Keratinocyte (primary cell): Measurements from ENCODE around the gene NTSR2. TPM values are rescaled to one million over a fixed set of nuclear protein-coding genes. Genes with fewer than 3 reads are reported as not detected.

ENCODE experiments used
- DNase-seq: peaks from one replicate; pipeline ENCODE4 v3.0.0-alpha.2; 2011; ENCODE audit warnings: low read depth, missing footprints, low spot score
- FAIRE-seq: peaks from 2 replicates; lab custom pipeline; 2011; peaks lifted over from hg19 to GRCh38; lab: Jason Lieb, UNC
- H2AFZ ChIP-seq: 2 replicates; pipeline ENCODE4 v1.6.0; 2012; ENCODE audit warnings: low read length, control low read depth, inconsistent platforms; ENCODE audit not compliant: control insufficient read depth
- H3K27ac ChIP-seq: 2 replicates; pipeline ENCODE4 v1.5.1; 2011; ENCODE audit warnings: low read length; ENCODE audit not compliant: control insufficient read depth, insufficient read depth
- H3K27me3 ChIP-seq: 3 replicates; pipeline ENCODE4 v1.6.0; 2011; ENCODE audit warnings: low read length; ENCODE audit not compliant: control insufficient read depth, insufficient read depth; ENCODE audit errors: extremely low read depth
- H3K36me3 ChIP-seq, 2 experiments: 2 replicates in 1 of 2; 3 replicates in 1 of 2; pipeline ENCODE4 v1.5.1; 2011; ENCODE audit warnings: low read length in 2 of 2, mild to moderate bottlenecking in 1 of 2; ENCODE audit not compliant: control insufficient read depth in 2 of 2, insufficient read depth in 2 of 2; ENCODE audit errors: extremely low read depth in 1 of 2
- H3K4me1 ChIP-seq: 3 replicates; pipeline ENCODE4 v1.5.1; 2011; ENCODE audit warnings: low read length; ENCODE audit not compliant: control insufficient read depth, insufficient read depth; ENCODE audit errors: extremely low read depth
- H3K4me2 ChIP-seq: 3 replicates; pipeline ENCODE4 v1.6.0; 2011; ENCODE audit warnings: low read depth, low read length; ENCODE audit not compliant: control insufficient read depth, insufficient read depth; ENCODE audit errors: extremely low read depth
- H3K4me3 ChIP-seq, 3 experiments: fragments of 200-600 bp in 1 of 3; sonication (generic) in 1 of 3; 2 replicates in 2 of 3; 3 replicates in 1 of 3; pipeline ENCODE4 v1.5.1; 2011 to 2016; ENCODE audit warnings: low read length in 3 of 3, mild to moderate bottlenecking in 3 of 3, control low read depth in 2 of 3, inconsistent platforms in 1 of 3, low read depth in 1 of 3, mixed read lengths in 1 of 3, mixed run types in 1 of 3, moderate library complexity in 1 of 3; ENCODE audit not compliant: control insufficient read depth in 2 of 3, insufficient read depth in 2 of 3; ENCODE audit errors: extremely low read depth in 1 of 3
- H3K79me2 ChIP-seq: 2 replicates; pipeline ENCODE4 v1.6.0; 2012; ENCODE audit warnings: low read length; ENCODE audit not compliant: control insufficient read depth, insufficient read depth
- H3K9ac ChIP-seq: 3 replicates; pipeline ENCODE4 v1.6.0; 2011; ENCODE audit warnings: low read length; ENCODE audit not compliant: control insufficient read depth, insufficient read depth; ENCODE audit errors: extremely low read depth
- H3K9me1 ChIP-seq: 3 replicates; pipeline ENCODE4 v1.6.0; 2011; ENCODE audit warnings: low read length; ENCODE audit not compliant: control insufficient read depth, insufficient read depth; ENCODE audit errors: extremely low read depth
- H3K9me3 ChIP-seq: 2 replicates; pipeline ENCODE4 v1.5.1; 2012; ENCODE audit warnings: low read depth, low read length; ENCODE audit not compliant: control insufficient read depth
- H4K20me1 ChIP-seq: 3 replicates; pipeline ENCODE4 v1.6.0; 2011; ENCODE audit warnings: low read length; ENCODE audit not compliant: control insufficient read depth, insufficient read depth; ENCODE audit errors: extremely low read depth
- CTCF ChIP-seq, 3 experiments: IDR thresholded peaks in 1 of 3; conservative IDR thresholded peaks in 1 of 3; optimal IDR thresholded peaks in 1 of 3; 2 replicates in 2 of 3; 3 replicates in 1 of 3; pipeline versions ENCODE3 to v1.5.1; 2011; ENCODE audit warnings: low read length in 3 of 3, mild to moderate bottlenecking in 3 of 3, moderate library complexity in 2 of 3, control low read depth in 1 of 3, inconsistent platforms in 1 of 3; ENCODE audit not compliant: insufficient read depth in 2 of 3; ENCODE audit errors: extremely low read depth in 1 of 3
- EZH2 ChIP-seq: IDR thresholded peaks from one replicate; pipeline ENCODE4 v1.6.1; 2012; ENCODE audit warnings: inconsistent platforms, mild to moderate bottlenecking, low read length, moderate library complexity
- dilution Hi-C: fragments of 300-500 bp; cut with MboI; formaldehyde crosslinking; loops from one replicate; pipeline ENCODE4 v1.7.0; 2020; ENCODE audit warnings: low sequenced_read_pairs; ENCODE audit not compliant: extremely low pct_ligation_motif_present
- polyA plus RNA-seq, 5 experiments: library from polyadenylated mRNA; depleted of rRNA in 3 of 5; stranded (reverse) in 3 of 5; stranded (forward) in 1 of 5; unstranded in 1 of 5; fragments of >200 nt; gene quantifications; 1 replicate in 1 of 5; 2 replicates in 3 of 5; 3 replicates in 1 of 5; pipeline versions ENCODE4 v1.2.1 to v1.2.3, GENCODE V29; 2011 to 2012; ENCODE audit warnings: missing spikeins in 2 of 5, low read depth in 1 of 5, low replicate concordance in 1 of 5

NTSR2 gene
- polyA plus RNA-seq, 1 donor (not counting 4 experiments of a cell fraction or from before 2014, with no cell fraction given): not detected

- FAIRE-seq (no peak), DNase-seq (no peak)
- Histone ChIP-seq H2AFZ (no peak overlapping the region), H3K4me2 (no peak overlapping the region), H3K27ac (no peak overlapping the region), H3K79me2 (no peaks in the 10 kb centered on the region), H3K9me3 (no peaks in the 10 kb centered on the region), H3K36me3 (no peaks in the 10 kb centered on the region), H3K4me1 (no peaks in the 10 kb centered on the region), H3K4me3 (no peak overlapping the region), H3K9me1 (no peaks in the 10 kb centered on the region), H3K9ac (no peak overlapping the region), H4K20me1 (no peaks in the 10 kb centered on the region), H3K27me3 (no peaks in the 10 kb centered on the region)
- dilution Hi-C loops: no loop called here
- TF ChIP-seq CTCF (optimal IDR thresholded peaks at IDR 0.05 in 1 of 3, IDR thresholded peaks at IDR 0.05 in 1 of 3, conservative IDR thresholded peaks at IDR 0.05 in 1 of 3; ENCODE audit: extremely low read depth in 1 of 3, insufficient read depth in 2 of 3, low read length in 3 of 3) (no peak), EZH2 (no peak)
These were observed 54.8 kb downstream of the NTSR2 start for GRCh38 chr2:11615209-11615608.

GRCh38 chr2:11613297-11613696, 56.7 kb downstream of the NTSR2 start:
- DNase-seq (no peak), FAIRE-seq (no peak)
- Histone ChIP-seq H2AFZ (no peak overlapping the region), H4K20me1 (no peaks in the 10 kb centered on the region), H3K36me3 (no peaks in the 10 kb centered on the region), H3K79me2 (no peaks in the 10 kb centered on the region), H3K9ac (no peak overlapping the region), H3K4me1 (no peaks in the 10 kb centered on the region), H3K9me3 (no peaks in the 10 kb centered on the region), H3K4me2 (no peak overlapping the region), H3K27me3 (no peaks in the 10 kb centered on the region), H3K9me1 (no peaks in the 10 kb centered on the region), H3K27ac (no peak overlapping the region), H3K4me3 (no peak overlapping the region)
- dilution Hi-C loops: no loop called here
- TF ChIP-seq EZH2: no peak
- no peak for TF ChIP-seq CTCF (optimal IDR thresholded peaks at IDR 0.05 in 1 of 3, IDR thresholded peaks at IDR 0.05 in 1 of 3, conservative IDR thresholded peaks at IDR 0.05 in 1 of 3; ENCODE audit: extremely low read depth in 1 of 3, insufficient read depth in 2 of 3, low read length in 3 of 3)
